Gastrocnemius medialis (tissue), 4 donors: ENCODE results near the gene BCL2.

Experiments
- POLR2A ChIP-seq, 2 donors: fragments of 450-650 bp; IDR thresholded peaks; one replicate each; pipeline ENCODE4 v1.6.1; 2017; ENCODE audit warnings: antibody characterized with exemption in 2 of 2, mild to moderate bottlenecking in 2 of 2, moderate library complexity in 2 of 2
- TF ChIP-seq, protein P1 (sequence below), 5 experiments: fragments of 450-650 bp in 3 of 5; fragments of 200-600 bp in 2 of 5; sonication (generic) in 2 of 5; IDR thresholded peaks in 4 of 5; conservative IDR thresholded peaks in 1 of 5; 1 replicate in 4 of 5; 2 replicates in 1 of 5; pipeline ENCODE4 v1.5.1; 2016 to 2019; ENCODE audit warnings: antibody characterized with exemption in 5 of 5, mild to moderate bottlenecking in 3 of 5, moderate library complexity in 3 of 5

DNA sequence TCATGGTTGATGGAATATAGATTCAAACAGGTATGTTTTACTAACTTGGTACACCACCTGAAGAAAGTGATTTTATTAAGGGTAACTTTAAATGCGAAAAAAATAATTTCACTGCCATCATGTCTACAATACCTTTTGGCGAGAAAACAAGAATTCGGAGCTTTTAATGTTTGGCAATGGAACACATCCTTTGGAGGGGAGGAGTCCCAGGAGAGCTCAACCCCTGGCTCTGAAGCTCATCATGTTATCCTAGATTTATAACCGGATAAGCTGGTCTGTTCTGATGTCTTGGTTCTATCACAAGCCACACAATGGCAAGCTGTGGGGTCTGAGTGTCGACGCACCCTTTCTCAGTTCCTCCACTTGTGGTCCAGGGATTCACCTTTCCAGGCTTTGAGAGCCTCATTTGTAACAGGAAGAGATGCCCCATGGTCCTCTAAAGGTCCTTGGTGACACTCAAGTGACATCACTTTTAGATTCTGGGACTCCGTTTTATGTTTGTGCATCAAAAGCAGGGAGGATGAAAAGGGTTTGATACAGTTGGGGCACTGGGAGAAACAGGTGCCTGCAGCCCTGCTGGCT lies 172.7 kb downstream of the BCL2 start:
- TF ChIP-seq, protein P1, sequence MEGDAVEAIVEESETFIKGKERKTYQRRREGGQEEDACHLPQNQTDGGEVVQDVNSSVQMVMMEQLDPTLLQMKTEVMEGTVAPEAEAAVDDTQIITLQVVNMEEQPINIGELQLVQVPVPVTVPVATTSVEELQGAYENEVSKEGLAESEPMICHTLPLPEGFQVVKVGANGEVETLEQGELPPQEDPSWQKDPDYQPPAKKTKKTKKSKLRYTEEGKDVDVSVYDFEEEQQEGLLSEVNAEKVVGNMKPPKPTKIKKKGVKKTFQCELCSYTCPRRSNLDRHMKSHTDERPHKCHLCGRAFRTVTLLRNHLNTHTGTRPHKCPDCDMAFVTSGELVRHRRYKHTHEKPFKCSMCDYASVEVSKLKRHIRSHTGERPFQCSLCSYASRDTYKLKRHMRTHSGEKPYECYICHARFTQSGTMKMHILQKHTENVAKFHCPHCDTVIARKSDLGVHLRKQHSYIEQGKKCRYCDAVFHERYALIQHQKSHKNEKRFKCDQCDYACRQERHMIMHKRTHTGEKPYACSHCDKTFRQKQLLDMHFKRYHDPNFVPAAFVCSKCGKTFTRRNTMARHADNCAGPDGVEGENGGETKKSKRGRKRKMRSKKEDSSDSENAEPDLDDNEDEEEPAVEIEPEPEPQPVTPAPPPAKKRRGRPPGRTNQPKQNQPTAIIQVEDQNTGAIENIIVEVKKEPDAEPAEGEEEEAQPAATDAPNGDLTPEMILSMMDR (IDR thresholded peaks at IDR 0.05 in 4 of 5, conservative IDR thresholded peaks at IDR 0.05 in 1 of 5) = no peak
- TF ChIP-seq POLR2A (IDR thresholded peaks at IDR 0.05) = no peak
